GM12874 (cell line): ENCODE results near the gene LXN.

ENCODE experiments used
- CTCF ChIP-seq: IDR thresholded peaks from 2 replicates; pipeline ENCODE4 v1.5.1; 2011; ENCODE audit warnings: low read depth, mild to moderate bottlenecking, control low read depth, low read length, moderate library complexity; ENCODE audit not compliant: insufficient read depth

Gene LXN

GRCh38 chr3:158625881-158626280 is 46.6 kb downstream of the LXN start:
- no peak for TF ChIP-seq CTCF

GRCh38 chr3:158617982-158618875 is 54.2 kb downstream of the LXN start:
- TF ChIP-seq CTCF, result no peak
